Endothelial cell of umbilical vein (primary cell): ENCODE measurements around the gene RAD23B. TPM values are rescaled to one million over a fixed set of nuclear protein-coding genes. Genes with fewer than 3 reads are reported as not detected.

Source experiments
- BruUV-seq: library from RNA; stranded (reverse); fragments of 400-500 nt; replicated peaks from 2 replicates; lab custom pipeline; 2021; lab: Mats Ljungman, UMichigan
- CTCF ChIA-PET: fragments of 300-600, 350-600 bp; sonication (Branson Sonifier 250); formaldehyde crosslinking; loops from one replicate; lab custom pipeline; 2021; ENCODE audit warnings: antibody characterized with exemption, inconsistent platforms; lab: Charles Lee
- POLR2A ChIA-PET: fragments of 300-600, 350-600 bp; sonication (Branson Sonifier 250); formaldehyde crosslinking; loops from one replicate; lab custom pipeline; 2021; ENCODE audit warnings: antibody characterized with exemption, inconsistent platforms; lab: Charles Lee
- DNase-seq: peaks from one replicate; pipeline ENCODE4 v3.0.0-alpha.2; 2011; ENCODE audit warnings: low read depth, low spot score
- FAIRE-seq: peaks from 2 replicates; lab custom pipeline; 2011; peaks lifted over from hg19 to GRCh38; lab: Jason Lieb, UNC
- H2AFZ ChIP-seq: 2 replicates; pipeline ENCODE4 v1.6.0; 2012; ENCODE audit warnings: low read depth, low read length, control low read depth, inconsistent platforms
- H3K27ac ChIP-seq: 2 replicates; pipeline ENCODE4 v1.5.1; 2011; ENCODE audit warnings: low read depth, mild to moderate bottlenecking, control low read depth, low read length, moderate library complexity; ENCODE audit not compliant: insufficient read depth
- H3K27me3 ChIP-seq, 2 experiments: 2 replicates each; pipeline versions ENCODE4 v1.6.0 to v1.6.1; 2011; ENCODE audit warnings: low read length in 2 of 2, mixed read lengths in 1 of 2; ENCODE audit not compliant: control insufficient read depth in 2 of 2, insufficient read depth in 2 of 2
- H3K36me3 ChIP-seq, 2 experiments: 2 replicates in 1 of 2; 3 replicates in 1 of 2; pipeline ENCODE4 v1.5.1; 2011; ENCODE audit warnings: low read length in 2 of 2, mild to moderate bottlenecking in 1 of 2, moderate library complexity in 1 of 2; ENCODE audit not compliant: control insufficient read depth in 2 of 2, insufficient read depth in 2 of 2; ENCODE audit errors: extremely low read depth in 1 of 2
- H3K4me1 ChIP-seq: 3 replicates; pipeline ENCODE4 v1.5.1; 2011; ENCODE audit warnings: mild to moderate bottlenecking, low read length; ENCODE audit not compliant: control insufficient read depth, insufficient read depth; ENCODE audit errors: extremely low read depth
- H3K4me2 ChIP-seq: 2 replicates; pipeline ENCODE4 v1.6.1; 2011; ENCODE audit warnings: low read length, control low read depth, mixed read lengths; ENCODE audit not compliant: insufficient read depth
- H3K4me3 ChIP-seq, 3 experiments: fragments of 200-600 bp in 1 of 3; sonication (generic), shearing (Covaris generic) in 1 of 3; replicated peaks in 1 of 3; 2 replicates each; pipeline ENCODE4 v1.5.1; 2011 to 2016; ENCODE audit warnings: control low read depth in 3 of 3, low read length in 3 of 3, mild to moderate bottlenecking in 2 of 3, inconsistent platforms in 1 of 3, low read depth in 1 of 3, moderate library complexity in 1 of 3; ENCODE audit not compliant: insufficient read depth in 1 of 3
- H3K79me2 ChIP-seq: 2 replicates; pipeline ENCODE4 v1.6.0; 2012; ENCODE audit warnings: low read length, inconsistent platforms; ENCODE audit not compliant: control insufficient read depth, insufficient read depth
- H3K9ac ChIP-seq: replicated peaks from 2 replicates; pipeline ENCODE3; 2011; ENCODE audit warnings: low read length, control low read depth; ENCODE audit not compliant: insufficient read depth; ENCODE audit errors: extremely low read depth
- H3K9me1 ChIP-seq: replicated peaks from 3 replicates; pipeline ENCODE4 v1.6.0; 2011; ENCODE audit warnings: mild to moderate bottlenecking, low read length; ENCODE audit not compliant: control insufficient read depth, insufficient read depth; ENCODE audit errors: extremely low read depth
- H3K9me3 ChIP-seq: replicated peaks from 2 replicates; pipeline ENCODE4 v1.5.1; 2012; ENCODE audit warnings: low read length, inconsistent platforms; ENCODE audit not compliant: control insufficient read depth, insufficient read depth
- H4K20me1 ChIP-seq: replicated peaks from 2 replicates; pipeline ENCODE3; 2011; ENCODE audit warnings: mild to moderate bottlenecking, low read length; ENCODE audit not compliant: control insufficient read depth, insufficient read depth; ENCODE audit errors: extremely low read depth
- EZH2 ChIP-seq: IDR thresholded peaks from 2 replicates; pipeline ENCODE4 v1.6.1; 2012; ENCODE audit warnings: borderline replicate concordance, low read depth, mild to moderate bottlenecking, moderate library complexity, low read length, inconsistent platforms; ENCODE audit not compliant: severe bottlenecking
- FOS ChIP-seq: IDR thresholded peaks from 2 replicates; pipeline ENCODE4 v1.6.1; 2011; ENCODE audit warnings: mild to moderate bottlenecking, low read length, moderate library complexity, borderline replicate concordance; ENCODE audit not compliant: insufficient read depth
- GATA2 ChIP-seq: IDR thresholded peaks from 2 replicates; pipeline ENCODE4 v1.7.0; 2011; ENCODE audit warnings: low read depth, mild to moderate bottlenecking, moderate library complexity, mixed read lengths, low read length; ENCODE audit not compliant: insufficient read length, insufficient read depth
- JUN ChIP-seq: IDR thresholded peaks from 2 replicates; pipeline ENCODE4 v1.6.1; 2011; ENCODE audit warnings: borderline replicate concordance, low read depth; ENCODE audit not compliant: insufficient read length, insufficient read depth
- MYC ChIP-seq: IDR thresholded peaks from one replicate; pipeline ENCODE4 v1.6.1; 2011; ENCODE audit warnings: mild to moderate bottlenecking, low read depth, low read length
- POLR2A ChIP-seq: IDR thresholded peaks from 2 replicates; pipeline ENCODE4 v1.6.1; 2012; ENCODE audit warnings: low read depth, mild to moderate bottlenecking, control low read depth, low read length
- POLR2AphosphoS5 ChIP-seq: IDR thresholded peaks from 2 replicates; pipeline ENCODE4 v1.6.1; 2012; ENCODE audit warnings: low read depth, mild to moderate bottlenecking, control low read depth, low read length, moderate library complexity; ENCODE audit not compliant: insufficient read depth
- dilution Hi-C: fragments of 300-500 bp; cut with MboI; formaldehyde crosslinking; loops from one replicate; pipeline ENCODE4 v1.15.0; 2019; ENCODE audit warnings: low sequenced_read_pairs; ENCODE audit not compliant: extremely low pct_ligation_motif_present
- intact Hi-C: fragments of 100-400 bp; cut with micrococcal nuclease; formaldehyde crosslinking; loops from one replicate; pipeline ENCODE4 v1.10.0; 2022
- polyA plus RNA-seq, 4 experiments: library from polyadenylated mRNA; depleted of rRNA in 3 of 4; stranded (reverse) in 3 of 4; unstranded in 1 of 4; fragments of >200 nt; gene quantifications; 2 replicates each; pipeline versions ENCODE4 v1.2.1 to v1.2.3, GENCODE V29; 2011 to 2012; ENCODE audit warnings: missing spikeins in 1 of 4
- total RNA-seq: library from RNA; stranded (reverse); gene quantifications from 2 replicates; pipeline ENCODE4 v1.2.3, GENCODE V29; 2021
- TF ChIP-seq, protein P1 (sequence below): IDR thresholded peaks from 2 replicates; pipeline ENCODE4 v1.6.1; 2011; ENCODE audit not compliant: insufficient read depth, insufficient read length
- TF ChIP-seq, protein P2 (sequence below), 2 donors: IDR thresholded peaks; 1 replicate in 1 of 2; 2 replicates in 1 of 2; pipeline ENCODE4 v1.5.1; 2011; ENCODE audit warnings: low read length in 2 of 2, mild to moderate bottlenecking in 2 of 2, moderate library complexity in 2 of 2, control low read depth in 1 of 2, inconsistent platforms in 1 of 2, low read depth in 1 of 2; ENCODE audit not compliant: insufficient read depth in 1 of 2; ENCODE audit errors: extremely low read depth in 1 of 2

Gene RAD23B
- total and polyA plus RNA-seq, 2 donors (not counting 3 experiments of a cell fraction or from before 2014, with no cell fraction given) = 63.8 to 100 TPM

GRCh38 chr9:107269681-107270080, 13.4 kb upstream of the RAD23B start:
- H3K4me1 ChIP-seq = no peaks in the 10 kb centered on the region
- H2AFZ ChIP-seq = no peak overlapping the region
- H3K4me3 ChIP-seq = no peak overlapping the region
- no peak for FAIRE-seq
- intact Hi-C loops = no loop called here
- no peaks in the 10 kb centered on the region for H3K36me3 ChIP-seq
- H3K9me3 ChIP-seq = no peaks in the 10 kb centered on the region
- H3K9me1 ChIP-seq = no peaks in the 10 kb centered on the region
- no TSS peak for BruUV-seq
- ChIA-PET POLR2A (no interaction called here), CTCF (interaction anchor here (1.6 kb wide), 2 partner anchors 9 to 12 kb away, joined by 6 to 7 read pairs; no protein-coding TSS in a partner anchor)
- dilution Hi-C loops = no loop called here
- no peaks in the 10 kb centered on the region for H3K79me2 ChIP-seq
- H3K27ac ChIP-seq = no peak overlapping the region
- H3K9ac ChIP-seq = no peak overlapping the region
- no peaks in the 10 kb centered on the region for H4K20me1 ChIP-seq
- peaks cover 12 to 15% of the 10 kb centered on the region in 2 experiments for H3K27me3 ChIP-seq
- TF ChIP-seq POLR2A (no peak), FOS (no peak), GATA2 (no peak), POLR2AphosphoS5 (no peak), EZH2 (no peak), MYC (no peak), JUN (no peak)
- TF ChIP-seq, protein P1, sequence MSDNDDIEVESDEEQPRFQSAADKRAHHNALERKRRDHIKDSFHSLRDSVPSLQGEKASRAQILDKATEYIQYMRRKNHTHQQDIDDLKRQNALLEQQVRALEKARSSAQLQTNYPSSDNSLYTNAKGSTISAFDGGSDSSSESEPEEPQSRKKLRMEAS = no peak
- TF ChIP-seq, protein P2, sequence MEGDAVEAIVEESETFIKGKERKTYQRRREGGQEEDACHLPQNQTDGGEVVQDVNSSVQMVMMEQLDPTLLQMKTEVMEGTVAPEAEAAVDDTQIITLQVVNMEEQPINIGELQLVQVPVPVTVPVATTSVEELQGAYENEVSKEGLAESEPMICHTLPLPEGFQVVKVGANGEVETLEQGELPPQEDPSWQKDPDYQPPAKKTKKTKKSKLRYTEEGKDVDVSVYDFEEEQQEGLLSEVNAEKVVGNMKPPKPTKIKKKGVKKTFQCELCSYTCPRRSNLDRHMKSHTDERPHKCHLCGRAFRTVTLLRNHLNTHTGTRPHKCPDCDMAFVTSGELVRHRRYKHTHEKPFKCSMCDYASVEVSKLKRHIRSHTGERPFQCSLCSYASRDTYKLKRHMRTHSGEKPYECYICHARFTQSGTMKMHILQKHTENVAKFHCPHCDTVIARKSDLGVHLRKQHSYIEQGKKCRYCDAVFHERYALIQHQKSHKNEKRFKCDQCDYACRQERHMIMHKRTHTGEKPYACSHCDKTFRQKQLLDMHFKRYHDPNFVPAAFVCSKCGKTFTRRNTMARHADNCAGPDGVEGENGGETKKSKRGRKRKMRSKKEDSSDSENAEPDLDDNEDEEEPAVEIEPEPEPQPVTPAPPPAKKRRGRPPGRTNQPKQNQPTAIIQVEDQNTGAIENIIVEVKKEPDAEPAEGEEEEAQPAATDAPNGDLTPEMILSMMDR (IDR thresholded peaks at IDR 0.05; ENCODE audit: extremely low read depth in 1 of 2, insufficient read depth in 1 of 2, low read depth in 1 of 2, low read length in 2 of 2) = no peak
- no peak for DNase-seq
- no peak overlapping the region for H3K4me2 ChIP-seq
